GM12872 (cell line): Measurements from ENCODE around the gene CHP1.

ENCODE experiments used
- TF ChIP-seq, protein P1 (sequence below): IDR thresholded peaks from 3 replicates; pipeline ENCODE4 v1.5.1; 2011; ENCODE audit warnings: low read depth, mild to moderate bottlenecking, low read length, moderate library complexity; ENCODE audit not compliant: insufficient read depth

CHP1 gene

DNA sequence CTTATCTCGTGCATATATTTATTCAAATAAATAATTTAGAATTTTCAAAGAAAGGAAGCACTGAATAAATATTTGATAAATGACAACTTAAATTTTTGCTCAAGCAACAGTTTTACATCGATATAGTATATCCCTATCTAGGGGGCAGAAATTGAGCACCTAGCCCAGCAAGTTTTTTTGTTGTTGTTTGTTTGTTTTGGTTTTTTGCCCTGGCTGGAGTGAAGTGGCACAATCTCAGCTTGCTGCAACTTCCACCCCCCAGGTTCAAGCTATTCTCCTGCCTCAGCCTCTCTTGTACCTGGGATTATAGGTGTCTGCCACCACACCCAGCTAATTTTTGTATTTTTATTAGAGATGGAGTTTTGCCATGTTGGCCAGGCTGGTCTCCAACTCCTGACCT is 58.9 kb downstream of the CHP1 start:
- TF ChIP-seq, protein P1, sequence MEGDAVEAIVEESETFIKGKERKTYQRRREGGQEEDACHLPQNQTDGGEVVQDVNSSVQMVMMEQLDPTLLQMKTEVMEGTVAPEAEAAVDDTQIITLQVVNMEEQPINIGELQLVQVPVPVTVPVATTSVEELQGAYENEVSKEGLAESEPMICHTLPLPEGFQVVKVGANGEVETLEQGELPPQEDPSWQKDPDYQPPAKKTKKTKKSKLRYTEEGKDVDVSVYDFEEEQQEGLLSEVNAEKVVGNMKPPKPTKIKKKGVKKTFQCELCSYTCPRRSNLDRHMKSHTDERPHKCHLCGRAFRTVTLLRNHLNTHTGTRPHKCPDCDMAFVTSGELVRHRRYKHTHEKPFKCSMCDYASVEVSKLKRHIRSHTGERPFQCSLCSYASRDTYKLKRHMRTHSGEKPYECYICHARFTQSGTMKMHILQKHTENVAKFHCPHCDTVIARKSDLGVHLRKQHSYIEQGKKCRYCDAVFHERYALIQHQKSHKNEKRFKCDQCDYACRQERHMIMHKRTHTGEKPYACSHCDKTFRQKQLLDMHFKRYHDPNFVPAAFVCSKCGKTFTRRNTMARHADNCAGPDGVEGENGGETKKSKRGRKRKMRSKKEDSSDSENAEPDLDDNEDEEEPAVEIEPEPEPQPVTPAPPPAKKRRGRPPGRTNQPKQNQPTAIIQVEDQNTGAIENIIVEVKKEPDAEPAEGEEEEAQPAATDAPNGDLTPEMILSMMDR = no peak

DNA sequence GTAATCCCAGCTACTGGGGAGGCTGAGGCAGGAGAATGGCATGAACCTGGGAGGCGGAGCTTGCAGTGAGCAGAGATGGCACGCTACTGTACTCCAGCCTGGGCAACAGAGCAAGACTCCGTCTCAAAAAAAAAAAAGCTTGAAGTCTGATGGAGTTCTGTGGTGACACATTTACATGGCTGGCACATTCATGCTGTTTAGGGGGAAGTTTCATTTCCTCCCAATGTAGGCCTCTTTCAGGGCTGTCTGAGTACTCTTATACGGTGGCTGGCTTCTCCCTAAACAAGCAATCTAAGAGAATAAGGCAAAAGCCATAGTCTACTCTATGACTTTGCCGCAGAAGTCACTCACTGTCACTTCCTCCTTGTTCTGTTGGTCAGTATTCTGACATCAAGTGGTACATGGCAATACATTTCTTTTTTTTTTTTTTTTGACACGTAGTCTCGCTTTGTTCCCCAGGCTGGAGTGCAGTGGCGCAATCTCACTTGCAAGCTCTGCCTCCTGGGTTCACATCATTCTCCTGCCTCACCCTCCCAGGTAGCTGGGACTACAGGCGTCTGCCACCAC is 60.1 kb downstream of the CHP1 start:
- TF ChIP-seq, protein P1 = no peak

GRCh38 chr15:41292521-41292920 is 61.5 kb downstream of the CHP1 start:
- TF ChIP-seq, protein P1 = no peak

- TF ChIP-seq, protein P1 = no peak
These were observed 70.5 kb downstream of the CHP1 start for GRCh38 chr15:41301587-41301986.

GRCh38 chr15:41304149-41304770 is 73.2 kb downstream of the CHP1 start:
- TF ChIP-seq, protein P1 = no peak

DNA sequence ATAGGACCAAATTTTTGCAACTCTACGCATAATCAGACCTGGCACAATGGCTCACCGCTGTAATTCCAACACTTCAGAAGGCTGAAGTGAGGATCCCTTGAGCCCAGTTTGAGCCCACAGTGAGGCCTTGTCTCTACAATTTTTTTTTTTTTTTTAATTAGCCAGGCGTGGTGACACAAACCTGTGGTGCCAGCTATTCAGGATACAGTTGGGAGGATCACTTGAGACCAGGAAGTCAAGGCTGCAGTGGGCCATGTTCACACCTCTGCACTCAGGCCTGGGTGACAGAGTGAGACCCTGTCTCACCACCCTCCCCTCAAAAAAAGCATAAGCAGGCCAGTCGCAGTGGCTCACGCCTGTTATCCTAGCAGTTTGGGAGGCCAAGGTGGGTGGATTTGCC is 76.6 kb downstream of the CHP1 start:
- TF ChIP-seq, protein P1 = no peak

DNA sequence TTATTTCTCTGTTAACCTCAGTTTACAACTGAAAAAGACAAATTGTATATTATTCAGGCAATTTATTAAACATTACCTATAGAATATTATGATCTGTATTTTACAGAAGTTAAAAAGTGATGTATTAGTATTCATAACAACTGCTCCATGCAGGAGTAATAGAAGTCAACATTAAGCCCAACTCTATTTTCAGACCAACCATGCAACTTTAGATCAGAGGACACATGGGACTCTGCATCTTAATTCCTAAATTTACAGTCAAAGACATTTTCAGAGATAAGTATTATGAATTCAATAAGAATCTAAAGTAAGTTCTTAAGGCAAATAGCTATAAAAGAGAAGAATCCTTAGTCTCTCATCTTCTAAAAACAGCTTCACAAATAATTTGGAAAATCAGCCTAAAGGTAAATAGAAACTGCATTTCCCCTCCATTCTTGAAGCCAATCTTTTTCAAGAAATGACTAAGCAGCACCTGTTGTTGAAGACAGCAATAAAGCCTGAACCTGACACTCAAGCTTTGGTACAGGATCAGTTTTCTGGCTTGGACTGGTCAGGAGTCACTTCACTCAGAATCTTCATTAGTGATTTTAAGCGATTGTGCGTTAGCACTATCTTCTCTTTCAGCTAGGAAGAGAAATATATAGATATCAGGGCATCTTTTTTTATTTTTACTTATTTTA is 78.3 kb downstream of the CHP1 start:
- TF ChIP-seq, protein P1 = no peak
